NB4 (cell line): ENCODE data around the gene ANKRD30A.
"Not testable (repeated sequence)": the region's sequence is repeated elsewhere in the genome, so short reads cannot be mapped to it uniquely, and the experiment has no call there.

Experiments used
- DNase-seq: peaks from one replicate; pipeline ENCODE4 v3.0.0; 2010; ENCODE audit warnings: low read depth
- H3K4me3 ChIP-seq: one replicate; pipeline ENCODE4 v1.5.1; 2011; ENCODE audit warnings: mild to moderate bottlenecking, low read depth, low read length, moderate library complexity
- MAX ChIP-seq: IDR thresholded peaks from 2 replicates; pipeline ENCODE4 v1.6.1; 2011; ENCODE audit warnings: low read depth, low read length
- MYC ChIP-seq: IDR thresholded peaks from 2 replicates; pipeline ENCODE4 v1.6.1; 2011; ENCODE audit warnings: low read depth, low read length
- POLR2A ChIP-seq: IDR thresholded peaks from 2 replicates; pipeline ENCODE4 v1.6.1; 2011; ENCODE audit warnings: mild to moderate bottlenecking; ENCODE audit not compliant: insufficient read length; ENCODE audit errors: extremely low read depth
- TF ChIP-seq, protein P1 (sequence below): IDR thresholded peaks from one replicate; pipeline ENCODE4 v1.5.1; 2012; ENCODE audit warnings: low read depth, low read length

The ANKRD30A gene

DNA sequence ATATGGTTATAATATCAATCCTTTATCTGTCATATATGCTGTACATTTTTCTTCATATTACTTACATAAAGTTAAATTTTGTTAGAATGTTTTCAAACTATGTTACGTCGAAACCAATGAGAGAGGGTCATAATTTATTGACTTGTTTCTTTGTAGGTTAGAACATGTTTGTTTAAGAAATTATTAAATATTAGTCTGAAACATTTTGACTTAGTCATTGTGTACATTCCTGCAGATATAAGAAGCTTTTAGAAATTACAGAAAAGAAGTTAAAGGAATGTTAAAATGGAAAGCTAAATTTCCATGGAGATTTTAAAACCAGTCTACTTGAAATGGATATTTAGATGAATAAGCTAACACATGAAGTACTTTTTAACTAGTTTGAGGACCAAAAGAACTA is 99.8 kb downstream of the ANKRD30A start:
- DNase-seq: no peak
- H3K4me3 ChIP-seq: no peak overlapping the region
- TF ChIP-seq POLR2A (no peak), MAX (no peak), MYC (no peak)
- TF ChIP-seq, protein P1, sequence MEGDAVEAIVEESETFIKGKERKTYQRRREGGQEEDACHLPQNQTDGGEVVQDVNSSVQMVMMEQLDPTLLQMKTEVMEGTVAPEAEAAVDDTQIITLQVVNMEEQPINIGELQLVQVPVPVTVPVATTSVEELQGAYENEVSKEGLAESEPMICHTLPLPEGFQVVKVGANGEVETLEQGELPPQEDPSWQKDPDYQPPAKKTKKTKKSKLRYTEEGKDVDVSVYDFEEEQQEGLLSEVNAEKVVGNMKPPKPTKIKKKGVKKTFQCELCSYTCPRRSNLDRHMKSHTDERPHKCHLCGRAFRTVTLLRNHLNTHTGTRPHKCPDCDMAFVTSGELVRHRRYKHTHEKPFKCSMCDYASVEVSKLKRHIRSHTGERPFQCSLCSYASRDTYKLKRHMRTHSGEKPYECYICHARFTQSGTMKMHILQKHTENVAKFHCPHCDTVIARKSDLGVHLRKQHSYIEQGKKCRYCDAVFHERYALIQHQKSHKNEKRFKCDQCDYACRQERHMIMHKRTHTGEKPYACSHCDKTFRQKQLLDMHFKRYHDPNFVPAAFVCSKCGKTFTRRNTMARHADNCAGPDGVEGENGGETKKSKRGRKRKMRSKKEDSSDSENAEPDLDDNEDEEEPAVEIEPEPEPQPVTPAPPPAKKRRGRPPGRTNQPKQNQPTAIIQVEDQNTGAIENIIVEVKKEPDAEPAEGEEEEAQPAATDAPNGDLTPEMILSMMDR: no peak

DNA sequence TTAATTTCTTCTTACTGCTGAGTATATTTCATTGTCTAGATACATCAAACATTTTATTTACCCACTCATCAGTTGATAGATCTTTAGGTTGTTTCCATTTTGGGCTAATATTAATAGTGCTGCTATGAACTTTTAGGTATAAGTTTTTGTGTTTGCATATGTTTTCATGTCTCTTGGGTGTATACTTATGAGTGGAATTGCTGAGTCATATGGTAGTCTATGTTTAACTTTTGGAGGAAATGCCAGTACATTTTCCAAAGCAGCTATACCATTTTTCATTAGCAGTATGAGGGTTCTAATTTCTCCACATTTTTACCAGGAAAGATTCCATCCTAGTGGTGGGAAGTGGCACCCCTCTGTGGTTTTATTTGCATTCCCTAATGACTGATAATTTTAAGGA is 101.1 kb downstream of the ANKRD30A start:
- no peak for TF ChIP-seq MYC
- no peak for TF ChIP-seq POLR2A
- no peak for TF ChIP-seq MAX
- TF ChIP-seq, protein P1: no peak
- no peak overlapping the region for H3K4me3 ChIP-seq
- no peak for DNase-seq

DNA sequence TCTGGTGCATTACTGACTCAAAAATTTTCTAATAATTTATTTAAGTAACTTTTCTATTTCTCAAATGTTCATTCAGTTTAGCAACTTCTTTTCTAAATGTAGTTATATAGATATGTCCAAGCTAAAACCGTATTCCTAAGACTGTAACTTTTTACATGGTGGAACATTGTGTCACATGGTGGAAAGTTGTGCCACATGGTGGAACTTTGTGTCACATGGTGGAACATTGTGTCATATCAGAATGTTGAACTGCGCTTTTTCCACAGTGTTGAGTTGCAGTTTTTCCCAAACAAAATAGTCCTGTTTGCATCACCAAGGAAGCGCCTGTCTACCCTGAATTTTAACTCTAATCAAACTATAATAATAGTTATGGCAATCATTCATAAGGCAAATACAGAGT is 109.3 kb downstream of the ANKRD30A start:
- DNase-seq: no peak
- no peak for TF ChIP-seq MYC
- no peak for TF ChIP-seq POLR2A
- TF ChIP-seq, protein P1: no peak
- peak; percentile 77 for TF ChIP-seq MAX
- H3K4me3 ChIP-seq: no peak overlapping the region

- no peak for DNase-seq
- no peak overlapping the region for H3K4me3 ChIP-seq
- no peak for TF ChIP-seq POLR2A
- TF ChIP-seq, protein P1: no peak
- TF ChIP-seq MAX: no peak
- TF ChIP-seq MYC: no peak
Observed at GRCh38 chr10:37236093-37236492, 110.7 kb downstream of the ANKRD30A start.

DNA sequence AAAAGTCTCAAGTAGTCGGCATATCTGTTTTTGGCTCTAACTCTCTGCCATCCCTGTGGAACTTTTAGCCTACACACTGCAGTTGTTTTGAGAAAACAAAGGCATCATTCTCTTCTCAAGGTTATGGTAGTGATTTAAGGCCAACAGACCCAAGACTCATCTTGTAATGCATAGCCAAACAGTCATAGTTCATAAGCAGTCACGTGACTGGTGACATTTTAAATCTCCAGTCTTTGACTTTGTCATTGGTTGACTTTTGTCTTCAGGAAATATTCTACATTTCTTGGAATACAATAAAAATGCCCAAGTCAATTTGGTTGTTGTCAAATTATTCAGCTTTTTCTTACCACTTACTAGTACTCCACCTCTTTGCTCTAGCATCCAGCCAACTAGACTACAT is 114.8 kb downstream of the ANKRD30A start:
- no peak for TF ChIP-seq MAX
- TF ChIP-seq POLR2A: no peak
- TF ChIP-seq, protein P1: no peak
- no peak for TF ChIP-seq MYC
- H3K4me3 ChIP-seq: no peak overlapping the region
- DNase-seq: no peak

GRCh38 chr10:37246637-37247036 is 121.2 kb downstream of the ANKRD30A start:
- H3K4me3 ChIP-seq: no peak overlapping the region
- DNase-seq: no peak
- TF ChIP-seq MYC (no peak), MAX (no peak)
- TF ChIP-seq, protein P1: peak; percentile 20

DNA sequence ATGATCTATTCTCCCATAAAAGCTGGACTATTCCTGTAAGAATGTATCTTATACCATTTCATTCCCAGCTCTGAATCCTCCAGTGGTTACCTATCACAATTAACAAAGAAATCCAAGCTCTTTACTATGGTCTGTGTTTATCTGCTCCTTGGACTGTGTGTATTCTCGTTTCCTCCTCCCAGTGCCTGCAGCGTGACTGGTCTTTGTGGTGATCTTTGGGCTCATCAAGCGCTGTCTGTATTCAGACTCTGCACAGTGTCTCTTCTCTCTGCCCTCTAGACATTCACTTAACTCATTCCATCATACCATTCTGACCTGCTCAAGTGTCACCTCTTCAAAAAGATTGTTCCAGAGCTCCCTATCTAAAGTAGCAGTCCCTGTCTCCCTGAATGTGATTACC is 130.4 kb downstream of the ANKRD30A start:
- not testable (repeated sequence) for H3K4me3 ChIP-seq, DNase-seq
